ENCODE results near the gene GSTT4.
"Not testable (repeated sequence)": the region's sequence is repeated elsewhere in the genome, so short reads cannot be mapped to it uniquely, and the experiment has no call there.

Gene GSTT4

GRCh38 chr22:24005201-24005600, at the start of gene GSTT4:
GSTT4 (minus strand) TSS chr22:24005453; CDS start chr22:24005356, 97 bp downstream.
- DNase-seq: no peak

- DNase-seq: no peak
Measured at GRCh38 chr22:24054356-24054755, 49.1 kb upstream of the GSTT4 start.

- no peak for DNase-seq
Measured at GRCh38 chr22:24053481-24054226, 48.4 kb upstream of the GSTT4 start.

- no peak for DNase-seq
Measured at GRCh38 chr22:24051568-24051967, 46.3 kb upstream of the GSTT4 start.

GRCh38 chr22:24051028-24051427, 45.8 kb upstream of the GSTT4 start:
- no peak for DNase-seq

- no peak for DNase-seq
Measured at GRCh38 chr22:24049978-24050377, 44.7 kb upstream of the GSTT4 start.

- no peak for DNase-seq
Measured at GRCh38 chr22:24049211-24049610, 44.0 kb upstream of the GSTT4 start.

GRCh38 chr22:24046024-24046423, 40.8 kb upstream of the GSTT4 start:
- DNase-seq: no peak

GRCh38 chr22:24043958-24044357, 38.7 kb upstream of the GSTT4 start:
- DNase-seq: no peak

GRCh38 chr22:24043465-24043864, 38.2 kb upstream of the GSTT4 start:
- DNase-seq: not testable (repeated sequence)

GRCh38 chr22:24040946-24041345, 35.7 kb upstream of the GSTT4 start:
- DNase-seq: no peak

- DNase-seq: no peak
Measured at GRCh38 chr22:24039046-24039445, 33.8 kb upstream of the GSTT4 start.

GRCh38 chr22:24037851-24038765, 32.9 kb upstream of the GSTT4 start:
- DNase-seq: no peak

GRCh38 chr22:24035296-24035695, 30.0 kb upstream of the GSTT4 start:
- DNase-seq: no peak

- no peak for DNase-seq
Measured at GRCh38 chr22:24033731-24034130, 28.5 kb upstream of the GSTT4 start.

GRCh38 chr22:24030186-24030702, 25.0 kb upstream of the GSTT4 start:
- DNase-seq: no peak

- DNase-seq: no peak
Measured at GRCh38 chr22:24029304-24029703, 24.1 kb upstream of the GSTT4 start.

GRCh38 chr22:24028533-24028932, 23.3 kb upstream of the GSTT4 start:
- DNase-seq: no peak

- no peak for DNase-seq
Measured at GRCh38 chr22:24027991-24028390, 22.7 kb upstream of the GSTT4 start.

GRCh38 chr22:24027389-24027975, 22.2 kb upstream of the GSTT4 start:
- no peak for DNase-seq

GRCh38 chr22:24026733-24027132, 21.5 kb upstream of the GSTT4 start:
- DNase-seq: no peak

- DNase-seq: no peak
Measured at GRCh38 chr22:24026056-24026455, 20.8 kb upstream of the GSTT4 start.

GRCh38 chr22:24025475-24025874, 20.2 kb upstream of the GSTT4 start:
- DNase-seq: no peak
